GM10266 (cell line): ENCODE data around the gene FMNL2.

Experiments
- DNase-seq: peaks from one replicate; pipeline ENCODE4 v3.0.0; 2012; ENCODE audit errors: extremely low spot score
- TF ChIP-seq, protein P1 (sequence below): IDR thresholded peaks from 2 replicates; pipeline ENCODE4 v1.5.1; 2012; ENCODE audit warnings: mild to moderate bottlenecking, low read depth; ENCODE audit not compliant: control insufficient read depth, insufficient read depth; ENCODE audit errors: missing control alignments

FMNL2 gene

DNA sequence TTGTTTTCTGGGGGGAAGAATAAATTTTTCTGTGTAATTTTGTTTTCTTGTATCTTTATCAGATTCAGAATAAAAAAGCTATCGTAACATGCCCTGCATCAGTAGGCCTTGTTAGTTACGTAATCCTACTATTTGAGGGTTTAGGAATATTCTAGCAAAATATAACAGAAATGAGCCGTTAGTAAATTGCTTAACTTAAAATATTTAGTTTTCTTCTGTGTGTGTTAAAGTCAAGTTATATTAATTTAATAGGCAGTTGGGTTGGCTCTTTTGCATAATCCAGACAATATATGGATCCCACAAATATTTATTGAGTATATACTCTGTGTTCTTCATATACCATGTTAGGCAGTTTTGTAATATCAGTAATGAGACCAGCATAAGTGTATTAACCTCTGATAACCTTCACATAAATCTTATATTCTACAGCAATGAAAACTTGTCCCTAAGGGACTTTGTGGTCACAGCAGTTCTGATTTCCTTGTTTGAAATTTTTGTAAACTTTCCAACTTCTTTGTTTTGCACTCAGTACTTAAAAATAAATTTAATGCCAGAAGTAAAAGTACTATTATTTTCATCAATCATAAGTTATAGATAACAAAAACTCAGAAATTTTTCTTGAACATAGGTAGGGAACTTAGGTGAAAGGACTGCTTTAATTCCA is 151.9 kb downstream of the FMNL2 start:
- TF ChIP-seq, protein P1, sequence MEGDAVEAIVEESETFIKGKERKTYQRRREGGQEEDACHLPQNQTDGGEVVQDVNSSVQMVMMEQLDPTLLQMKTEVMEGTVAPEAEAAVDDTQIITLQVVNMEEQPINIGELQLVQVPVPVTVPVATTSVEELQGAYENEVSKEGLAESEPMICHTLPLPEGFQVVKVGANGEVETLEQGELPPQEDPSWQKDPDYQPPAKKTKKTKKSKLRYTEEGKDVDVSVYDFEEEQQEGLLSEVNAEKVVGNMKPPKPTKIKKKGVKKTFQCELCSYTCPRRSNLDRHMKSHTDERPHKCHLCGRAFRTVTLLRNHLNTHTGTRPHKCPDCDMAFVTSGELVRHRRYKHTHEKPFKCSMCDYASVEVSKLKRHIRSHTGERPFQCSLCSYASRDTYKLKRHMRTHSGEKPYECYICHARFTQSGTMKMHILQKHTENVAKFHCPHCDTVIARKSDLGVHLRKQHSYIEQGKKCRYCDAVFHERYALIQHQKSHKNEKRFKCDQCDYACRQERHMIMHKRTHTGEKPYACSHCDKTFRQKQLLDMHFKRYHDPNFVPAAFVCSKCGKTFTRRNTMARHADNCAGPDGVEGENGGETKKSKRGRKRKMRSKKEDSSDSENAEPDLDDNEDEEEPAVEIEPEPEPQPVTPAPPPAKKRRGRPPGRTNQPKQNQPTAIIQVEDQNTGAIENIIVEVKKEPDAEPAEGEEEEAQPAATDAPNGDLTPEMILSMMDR = no peak
- no peak for DNase-seq

DNA sequence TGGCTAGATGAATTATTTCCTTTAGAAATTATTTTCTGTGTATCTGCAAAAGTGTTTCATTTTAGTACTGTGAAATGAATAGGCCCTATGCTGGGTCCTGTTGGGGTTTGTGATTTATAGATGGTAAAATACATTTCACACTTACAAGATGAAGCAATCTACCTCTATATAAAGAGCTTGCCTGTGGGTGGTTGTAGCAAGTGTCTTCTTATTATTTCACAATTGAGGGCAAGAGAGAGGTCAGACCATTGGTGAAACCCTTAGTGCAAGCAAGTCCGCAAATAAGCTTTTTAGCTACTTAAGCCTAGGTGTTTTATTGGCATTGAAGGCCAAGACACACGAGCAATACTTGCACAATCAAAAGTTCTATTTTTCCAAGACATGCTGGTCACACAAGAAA is 153.1 kb downstream of the FMNL2 start:
- TF ChIP-seq, protein P1 = no peak
- no peak for DNase-seq

DNA sequence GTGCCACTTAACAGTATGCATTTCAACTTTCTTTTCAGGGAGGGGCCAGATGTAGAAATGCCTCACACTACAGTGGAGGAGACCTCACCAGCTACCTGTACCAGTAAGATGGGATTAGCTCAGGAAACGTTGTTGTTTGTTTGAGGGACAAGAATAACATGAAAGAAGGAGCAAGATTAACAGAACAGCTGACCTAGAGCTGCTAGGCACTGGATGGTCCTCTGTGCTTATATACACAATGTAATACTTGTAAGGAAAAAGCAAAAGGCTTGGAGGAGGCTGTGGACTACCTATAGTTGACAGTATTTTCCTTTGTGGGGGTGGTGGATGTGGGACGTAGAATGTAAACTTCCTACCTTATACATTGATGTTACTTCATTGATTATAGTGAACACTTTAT is 154.4 kb downstream of the FMNL2 start:
- DNase-seq = no peak
- TF ChIP-seq, protein P1 = no peak

DNA sequence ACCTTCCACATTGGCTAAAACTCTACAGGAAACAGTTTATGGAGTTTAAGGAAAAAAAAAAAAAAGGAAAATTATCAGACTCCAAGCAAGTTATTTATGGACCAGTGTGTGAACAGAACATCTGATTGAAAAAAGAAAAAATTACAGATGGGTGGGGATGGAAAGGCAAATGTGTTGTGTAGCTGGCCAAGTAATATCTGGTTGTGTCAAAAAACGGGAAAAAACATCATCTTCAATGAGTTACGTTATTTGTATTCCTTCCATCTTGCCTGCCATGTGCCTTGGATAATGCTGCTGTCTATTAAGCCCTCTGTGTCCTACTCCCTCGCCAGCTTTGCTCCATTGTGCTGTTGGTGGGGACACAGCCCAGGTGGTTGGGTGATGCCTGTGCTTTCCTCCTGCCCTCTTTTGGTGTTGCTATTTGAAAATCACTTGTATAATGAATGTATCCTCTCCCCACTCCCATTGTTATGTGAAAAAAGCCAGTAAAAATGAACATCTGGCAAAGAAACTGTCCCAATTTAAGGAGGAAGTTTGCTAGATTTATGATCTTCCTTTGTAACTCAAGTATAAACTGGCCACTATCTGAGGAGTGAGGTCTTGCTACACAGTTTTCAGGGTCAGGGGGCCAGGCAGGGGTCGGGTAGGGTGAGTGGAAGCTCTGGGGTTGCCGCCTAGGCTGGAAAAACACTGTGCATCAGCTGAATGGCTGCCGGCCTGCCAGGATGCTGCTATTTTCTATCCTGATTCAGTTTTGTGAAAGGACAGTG is 155.9 kb downstream of the FMNL2 start:
- TF ChIP-seq, protein P1 = no peak
- DNase-seq = no peak

DNA sequence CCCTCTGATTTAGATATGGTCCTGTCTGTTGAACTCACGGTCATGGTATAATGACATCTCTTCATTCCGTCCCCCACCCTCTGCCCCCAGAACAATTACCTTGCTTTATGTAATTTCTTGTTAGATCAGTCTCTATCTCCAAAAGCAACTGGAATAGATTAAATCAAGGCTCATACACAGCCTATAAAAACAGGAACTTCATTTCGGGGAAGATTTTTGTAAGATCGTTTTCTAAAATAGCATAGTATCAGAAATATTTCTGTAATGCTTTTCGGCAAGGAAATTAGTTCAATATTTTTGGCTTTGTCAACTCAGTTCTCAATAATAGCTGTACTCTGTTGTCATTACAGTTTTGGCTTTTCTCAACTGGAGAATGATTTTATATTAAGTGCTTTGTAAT is 157.2 kb downstream of the FMNL2 start:
- DNase-seq = no peak
- TF ChIP-seq, protein P1 = no peak

DNA sequence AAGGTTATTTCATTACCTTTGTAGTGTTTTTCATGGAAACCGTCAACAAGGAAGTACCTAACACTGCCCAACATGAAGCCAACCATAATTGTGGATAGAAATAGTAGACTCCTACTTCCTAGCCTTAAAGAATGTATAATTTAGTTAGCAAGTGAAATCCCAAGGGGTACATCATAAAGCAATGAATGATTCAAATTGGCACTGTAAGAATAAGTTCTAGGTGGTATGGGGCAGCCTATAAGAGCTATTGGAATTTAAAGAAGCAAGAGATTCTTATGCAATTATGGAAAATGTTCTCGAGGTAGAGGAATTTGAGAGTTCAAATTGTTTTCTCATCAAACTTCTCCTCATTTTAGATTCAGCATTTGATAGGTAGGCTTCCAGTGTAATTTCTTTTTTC is 157.9 kb downstream of the FMNL2 start:
- DNase-seq = no peak
- TF ChIP-seq, protein P1 = no peak

DNA sequence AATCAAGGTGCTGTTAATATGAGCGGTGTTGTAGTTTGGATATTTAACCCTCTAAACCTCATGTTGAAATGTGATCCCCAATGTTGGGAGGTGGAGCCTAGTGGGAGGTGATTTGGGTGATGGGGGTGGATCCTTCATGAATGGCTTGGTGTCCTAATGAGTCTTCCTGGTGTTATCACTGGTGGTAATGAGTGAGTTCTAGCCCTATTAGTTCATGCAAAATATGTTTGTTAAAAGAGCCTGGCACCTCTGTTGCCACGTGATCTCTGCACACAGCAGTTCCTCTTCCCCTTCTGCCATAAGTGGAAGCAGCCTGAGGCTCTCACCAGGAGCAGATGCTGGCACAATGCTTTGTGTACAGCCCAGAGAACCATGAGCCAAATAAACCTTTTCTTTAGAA is 158.4 kb downstream of the FMNL2 start:
- TF ChIP-seq, protein P1 = no peak
- no peak for DNase-seq
